Measurements from ENCODE around the gene CDKN1C.

CDKN1C gene

GRCh38 chr11:2889362-2890273 lies 4.0 kb upstream of the CDKN1C start:
- no peak for DNase-seq (ENCODE audit: low spot score)

- peak; percentile 93 for DNase-seq (ENCODE audit: low spot score)
Measured at GRCh38 chr11:2888266-2888968, 2.8 kb upstream of the CDKN1C start.

GRCh38 chr11:2887515-2888195 lies 2.1 kb upstream of the CDKN1C start:
- DNase-seq (ENCODE audit: low spot score) = no peak

- DNase-seq (ENCODE audit: low spot score) = no peak
Measured at GRCh38 chr11:2886936-2887335, 1.4 kb upstream of the CDKN1C start.

DNA sequence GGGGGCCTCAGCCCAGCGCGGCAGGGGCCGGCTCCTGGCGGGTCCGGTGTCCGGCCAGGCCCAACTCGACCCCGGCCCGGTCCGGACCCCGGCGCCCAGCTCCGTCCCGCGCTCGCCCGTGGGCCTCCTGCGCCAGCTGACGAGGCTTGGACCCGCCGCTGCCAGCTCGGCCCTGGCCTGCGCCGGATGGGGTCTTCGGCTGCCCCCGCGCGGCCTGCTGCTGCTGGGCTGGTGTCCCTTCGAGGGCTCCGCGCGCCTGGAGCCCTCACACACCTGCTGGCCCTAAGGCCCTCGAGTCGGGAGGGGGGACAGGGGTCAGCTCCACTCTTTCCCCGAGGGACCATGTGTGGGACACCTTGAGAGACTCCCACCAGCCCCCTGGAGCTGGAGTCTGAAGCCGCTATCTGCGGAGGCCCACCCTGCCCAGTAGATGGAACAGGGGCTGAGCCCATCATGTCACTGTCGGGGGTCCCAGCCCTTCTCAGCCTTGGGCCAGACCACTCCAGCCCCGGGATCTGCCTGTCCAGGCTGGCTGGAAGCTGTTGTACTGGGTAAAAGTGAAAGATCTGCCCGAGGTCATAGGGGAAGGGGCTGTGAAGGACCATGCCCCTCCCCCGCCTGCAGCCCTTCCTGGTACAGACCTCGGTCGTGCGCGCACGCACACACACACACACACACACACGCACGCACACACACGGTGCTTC lies 768 bp upstream of the CDKN1C start:
- peak; percentile 52 for DNase-seq (ENCODE audit: low spot score)

GRCh38 chr11:2885017-2885677 lies 428 bp downstream of the CDKN1C start:
- DNase-seq (ENCODE audit: low spot score) = peak; percentile 76

- peak; percentile 63 for DNase-seq (ENCODE audit: low spot score)
Measured at GRCh38 chr11:2883979-2884815, 1.4 kb downstream of the CDKN1C start.

GRCh38 chr11:2883640-2883978 lies 2.0 kb downstream of the CDKN1C start:
- DNase-seq (ENCODE audit: low spot score) = no peak

DNA sequence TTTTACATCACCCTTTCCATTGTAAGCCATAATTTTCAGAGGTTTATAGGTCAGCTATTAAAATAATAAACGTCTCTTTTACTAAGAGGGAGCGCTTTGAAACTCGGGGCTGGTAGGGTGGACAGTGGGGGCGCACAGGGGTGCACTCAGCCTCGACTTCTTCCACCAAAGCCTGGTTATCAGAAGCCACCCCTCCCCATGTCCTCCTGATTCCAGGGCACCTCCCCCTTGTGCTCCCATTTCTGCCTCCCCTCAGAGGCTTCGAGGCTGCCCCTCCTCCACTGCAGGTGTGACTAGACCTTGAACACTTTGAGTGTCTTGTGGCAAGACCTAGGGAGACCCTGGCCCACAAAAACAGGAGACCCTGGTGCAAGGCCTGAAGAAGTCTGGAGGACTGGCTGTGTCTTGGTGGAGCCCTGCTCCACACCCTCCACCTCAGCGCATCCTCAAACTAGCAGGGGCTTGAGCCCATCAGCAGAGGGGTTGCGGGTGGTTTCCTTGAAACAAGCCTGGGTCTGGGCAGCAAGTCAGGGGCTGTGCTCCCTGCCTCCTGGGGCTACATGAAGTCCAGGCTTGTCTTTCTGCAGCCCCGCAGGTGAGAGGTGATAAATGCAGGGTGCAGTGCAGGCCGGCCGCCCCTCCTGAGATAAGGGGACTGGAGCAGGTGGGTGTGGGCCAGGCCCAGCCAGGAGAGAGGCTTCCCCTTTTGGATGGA lies 3.0 kb downstream of the CDKN1C start:
- no peak for DNase-seq (ENCODE audit: low spot score)

GRCh38 chr11:2881981-2882375 lies 3.6 kb downstream of the CDKN1C start:
- DNase-seq (ENCODE audit: low spot score) = no peak

GRCh38 chr11:2881076-2881980 lies 4.2 kb downstream of the CDKN1C start:
- no peak for DNase-seq (ENCODE audit: low spot score)

- DNase-seq (ENCODE audit: low spot score) = no peak
Measured at GRCh38 chr11:2880646-2881045, 4.9 kb downstream of the CDKN1C start.

DNA sequence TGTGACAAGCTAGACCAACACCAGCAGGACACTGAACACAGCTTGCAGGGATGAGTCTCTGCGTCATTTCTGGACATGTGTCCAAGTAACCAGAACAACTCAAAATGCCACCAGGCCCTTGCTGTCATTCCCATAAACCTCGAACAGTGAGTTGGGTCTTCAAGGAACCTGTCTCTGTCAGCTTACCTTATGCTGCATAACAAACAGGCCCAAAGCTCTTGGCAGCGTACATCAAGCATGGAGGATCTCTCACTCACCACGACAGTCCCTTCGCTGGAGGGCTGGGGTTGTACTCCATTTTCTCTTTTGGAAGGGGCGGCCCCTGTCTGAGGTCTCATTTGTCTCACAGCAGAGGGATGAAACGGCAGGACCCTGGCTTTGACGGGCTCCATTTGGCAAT lies 6.8 kb downstream of the CDKN1C start:
- DNase-seq (ENCODE audit: low spot score) = no peak

DNA sequence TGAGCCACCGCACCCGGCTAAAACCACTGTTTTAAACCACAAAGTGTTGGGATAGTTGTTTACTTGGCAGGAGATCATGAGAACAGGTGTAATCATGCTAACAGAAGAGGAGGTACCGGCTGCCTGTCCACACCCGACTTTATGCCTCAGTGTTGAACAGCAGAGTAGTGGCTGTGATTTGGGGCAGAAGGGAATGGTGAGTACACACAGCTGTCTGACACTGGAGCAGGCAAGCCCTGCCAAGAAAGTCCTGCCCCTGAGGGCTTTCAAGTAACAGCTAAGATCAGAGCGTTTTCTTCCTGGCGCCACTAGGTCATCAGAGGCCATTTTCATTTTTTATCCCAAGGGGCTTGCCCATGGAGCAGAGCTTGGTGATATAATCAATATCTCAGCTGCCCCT lies 8.1 kb downstream of the CDKN1C start:
- no peak for DNase-seq (ENCODE audit: low spot score)

GRCh38 chr11:2874963-2875362 lies 10.6 kb downstream of the CDKN1C start:
- no peak for DNase-seq (ENCODE audit: low spot score)

DNA sequence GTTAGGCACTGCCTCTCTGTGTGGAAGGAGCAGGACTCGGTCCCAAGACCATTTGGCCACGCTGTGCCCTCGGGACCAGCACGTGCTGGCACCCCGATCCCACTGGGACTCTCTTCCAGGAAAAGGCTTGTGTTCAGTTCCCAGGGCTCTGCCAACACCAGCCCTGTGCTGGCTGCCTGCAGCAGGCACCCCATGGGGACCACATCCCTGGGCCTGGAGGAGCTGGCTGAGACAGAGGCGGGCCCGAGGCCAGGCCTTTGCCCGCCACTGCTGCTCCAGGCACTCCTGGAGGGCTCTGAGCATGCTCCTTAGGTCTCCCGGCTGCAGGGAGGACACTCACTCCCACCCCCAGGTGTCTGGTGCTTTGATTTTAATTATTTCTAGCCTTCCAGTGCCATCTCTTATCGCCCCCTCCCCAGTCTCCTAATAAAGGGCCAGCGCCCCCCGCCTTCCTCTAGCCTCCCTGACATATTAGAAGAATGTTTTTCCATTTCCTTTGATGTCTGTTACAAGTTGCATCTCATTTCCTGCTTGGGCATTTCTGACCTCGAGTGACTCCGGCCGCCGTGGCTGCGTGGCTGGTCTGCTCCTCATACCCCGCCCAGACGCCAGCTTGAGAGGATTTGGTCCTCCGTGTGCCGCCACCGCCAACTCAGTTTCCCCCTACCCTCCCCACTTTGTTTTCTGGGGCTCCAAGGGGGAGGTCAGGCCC lies 14.4 kb downstream of the CDKN1C start:
- no peak for DNase-seq (ENCODE audit: low spot score)

DNA sequence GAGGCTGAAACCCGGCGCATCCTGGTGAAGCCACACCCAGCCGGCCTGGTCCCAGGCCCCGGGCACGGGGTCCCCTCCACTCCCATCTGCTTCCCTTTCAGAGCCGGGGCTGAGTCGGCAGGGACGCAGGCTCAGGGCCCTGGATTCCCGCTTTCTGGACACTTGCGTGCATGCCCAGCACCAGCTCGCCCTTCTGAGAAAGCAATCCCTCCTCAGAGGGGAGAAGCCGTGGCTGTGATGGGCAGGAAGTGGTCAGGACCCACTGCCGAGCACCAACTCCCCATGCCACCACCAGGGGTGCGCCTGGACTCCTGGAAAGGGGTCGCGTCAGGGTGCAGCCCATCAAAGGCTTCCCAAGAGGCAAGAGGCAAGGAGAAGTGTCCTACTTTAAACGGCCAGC lies 15.1 kb downstream of the CDKN1C start:
- no peak for DNase-seq (ENCODE audit: low spot score)

All from GM03348 (cell line).